CD4-positive, alpha-beta memory T cell (primary cell): ENCODE data around the gene CERS5. TPM values are rescaled to one million over a fixed set of nuclear protein-coding genes. Genes with fewer than 3 reads are reported as not detected.

Experiments
- CTCF ChIA-PET: fragments of 350-600 bp; sonication (Branson Sonifier 250); formaldehyde crosslinking; loops from one replicate; lab custom pipeline; 2021; ENCODE audit warnings: inconsistent platforms; ENCODE audit not compliant: partially characterized antibody; lab: Charles Lee
- POLR2A ChIA-PET: fragments of 350-600 bp; sonication (Branson Sonifier 250); formaldehyde crosslinking; loops from one replicate; lab custom pipeline; 2021; ENCODE audit not compliant: partially characterized antibody; lab: Charles Lee
- DNase-seq, 5 donors: peaks; one replicate each; pipeline versions ENCODE4 v3.0.0 to v3.0.0-alpha.2; 2020 to 2022; ENCODE audit warnings: mixed read lengths in 1 of 5
- H3K27ac ChIP-seq: one replicate; pipeline ENCODE4 v1.7.0; 2013; ENCODE audit warnings: low read depth, low read length
- H3K27me3 ChIP-seq: 2 replicates; pipeline ENCODE4 v1.7.0; 2013; ENCODE audit warnings: mild to moderate bottlenecking, low read length, moderate library complexity; ENCODE audit not compliant: insufficient read depth
- H3K36me3 ChIP-seq: 2 replicates; pipeline ENCODE4 v1.7.0; 2013; ENCODE audit warnings: mild to moderate bottlenecking, low read length, moderate library complexity; ENCODE audit not compliant: insufficient read depth
- H3K4me1 ChIP-seq: 2 replicates; pipeline ENCODE4 v1.7.0; 2013; ENCODE audit warnings: mild to moderate bottlenecking, low read length, moderate library complexity; ENCODE audit not compliant: insufficient read depth
- H3K4me3 ChIP-seq, 2 donors: one replicate each; pipeline ENCODE4 v1.7.0; 2013; ENCODE audit warnings: low read length in 2 of 2, mild to moderate bottlenecking in 1 of 2
- H3K9me3 ChIP-seq, 2 donors: one replicate each; pipeline ENCODE4 v1.7.0; 2013; ENCODE audit warnings: low read length in 2 of 2, control low read depth in 1 of 2; ENCODE audit not compliant: control insufficient read depth in 1 of 2
- H3K27ac Mint-ChIP-seq, 7 donors: one replicate each; pipeline ENCODE4 v1.8.0; 2020 to 2021; ENCODE audit warnings: mixed read lengths in 7 of 7, mild to moderate bottlenecking in 6 of 7, inconsistent platforms in 3 of 7, moderate library complexity in 3 of 7
- H3K27me3 Mint-ChIP-seq, 2 donors: one replicate each; pipeline ENCODE4 v1.8.0; 2020 to 2021; ENCODE audit warnings: mixed read lengths in 2 of 2
- H3K36me3 Mint-ChIP-seq, 2 donors: one replicate each; pipeline ENCODE4 v1.8.0; 2020 to 2021; ENCODE audit warnings: mixed read lengths in 2 of 2, inconsistent platforms in 1 of 2, mild to moderate bottlenecking in 1 of 2
- H3K4me1 Mint-ChIP-seq, 4 donors: one replicate each; pipeline ENCODE4 v1.8.0; 2020 to 2021; ENCODE audit warnings: mixed read lengths in 4 of 4, mild to moderate bottlenecking in 1 of 4
- H3K4me3 Mint-ChIP-seq, 8 donors: one replicate each; pipeline ENCODE4 v1.8.0; 2020 to 2021; ENCODE audit warnings: mixed read lengths in 8 of 8, mild to moderate bottlenecking in 7 of 8, moderate library complexity in 6 of 8, inconsistent platforms in 3 of 8
- H3K9me3 Mint-ChIP-seq, 8 donors: one replicate each; pipeline ENCODE4 v1.8.0; 2020 to 2021; ENCODE audit warnings: mixed read lengths in 8 of 8, mild to moderate bottlenecking in 5 of 8, inconsistent platforms in 3 of 8, moderate library complexity in 1 of 8
- intact Hi-C: fragments of 100-400 bp; cut with micrococcal nuclease; formaldehyde crosslinking; loops from one replicate; pipeline ENCODE4 v1.15.1; 2023
- polyA plus RNA-seq, 2 donors: library from polyadenylated mRNA; unstranded; fragments of 300-500 nt; fragmentation: Illumina TruSeq; gene quantifications; one replicate each; pipeline ENCODE4 v1.2.3, GENCODE V29; 2021
- total RNA-seq, 2 experiments: library from RNA; stranded (reverse); gene quantifications; one replicate each; pipeline ENCODE4 v1.2.3, GENCODE V29; 2021

The CERS5 gene
- total and polyA plus RNA-seq, 4 experiments from 2014 or later = 42.1 to 62.7 (median 46.6) TPM

- Histone ChIP-seq H3K9me3 (no peaks in the 10 kb centered on the region), H3K27me3 (no peaks in the 10 kb centered on the region), H3K4me3 (no peak overlapping the region), H3K27ac (no peak overlapping the region), H3K4me1 (peaks cover 45% of the 10 kb centered on the region), H3K36me3 (peaks cover 45% of the 10 kb centered on the region)
- no peak for DNase-seq
- H3K36me3 Mint-ChIP-seq = peaks cover 23 to 60% of the 10 kb centered on the region in 2 donors
- peaks cover 28 to 77% (median 48%) of the 10 kb centered on the region in 4 donors for H3K4me1 Mint-ChIP-seq
- CTCF ChIA-PET = interaction anchor here (0.8 to 16.0 kb wide), 5 partner anchors 15 to 59 kb away, joined by 3 to 316 read pairs (median 3); partner anchors contain the start of gene SMARCD1
- H3K4me3 Mint-ChIP-seq = peak overlapping the region in 5 of 8 donors; percentile 43 to 74 (median 51)
- H3K9me3 Mint-ChIP-seq = no peaks in the 10 kb centered on the region
- H3K27ac Mint-ChIP-seq = peak overlapping the region in 4 of 7 donors; percentile 48 to 77 (median 64)
- intact Hi-C loops = loop anchor here (10.0 kb wide), 1 partner anchor 1118 kb away; the partner anchor contains the start of gene DAZAP2
- no peaks in the 10 kb centered on the region for H3K27me3 Mint-ChIP-seq
- POLR2A ChIA-PET = interaction anchor here (0.8 to 1.4 kb wide), 2 partner anchors 9 to 32 kb away, joined by 3 to 5 read pairs; partner anchors contain the start of gene SMARCD1
Observed at GRCh38 chr12:50117057-50117622, 50.0 kb downstream of the CERS5 start.

- Histone ChIP-seq H3K4me3 (peak overlapping the region; percentile 98 to 99), H3K27me3 (no peaks in the 10 kb centered on the region)
Observed at GRCh38 chr12:50112456-50113218, 54.5 kb downstream of the CERS5 start.

GRCh38 chr12:50111693-50112455 lies 55.3 kb downstream of the CERS5 start, which contains the start of gene COX14:
Gene COX14, plus strand, starts transcription at chr12:50112236. Its CDS starts 7,808 bp downstream, at chr12:50120044.
- DNase-seq = peak; percentile 98 to 100 (median 100)
- peak within 1 kb of the TSS; percentile 93 to 100 (median 96) for H3K4me3 Mint-ChIP-seq
- POLR2A ChIA-PET = interaction anchor here (0.6 to 6.2 kb wide), 38 partner anchors 8 to 1107 kb away, joined by 3 to 112 read pairs (median 4); partner anchors contain the start of genes ATF1, CERS5, GPD1 and LIMA1
- no peaks in the 10 kb centered on the region for H3K9me3 Mint-ChIP-seq
- H3K27me3 Mint-ChIP-seq = peaks cover 0 to 1% of the 10 kb centered on the region in 2 donors
- Histone ChIP-seq H3K27me3 (no peaks in the 10 kb centered on the region), H3K4me1 (peaks cover 43% of the 10 kb centered on the region), H3K36me3 (peaks cover 11% of the 10 kb centered on the region), H3K4me3 (peak within 1 kb of the TSS; percentile 98 to 99), H3K9me3 (no peaks in the 10 kb centered on the region), H3K27ac (peak within 1 kb of the TSS; percentile 93)
- H3K27ac Mint-ChIP-seq = peak within 1 kb of the TSS; percentile 93 to 100 (median 98)
- CTCF ChIA-PET = interaction anchor here (0.6 to 16.0 kb wide), 37 partner anchors 10 to 1217 kb away, joined by 3 to 316 read pairs (median 5); partner anchors contain the start of genes CERS5, GPD1, LETMD1 and LIMA1
- intact Hi-C loops = loop anchor here (1.0 to 10.0 kb wide), 8 partner anchors 21 to 1123 kb away; partner anchors contain the start of genes CERS5, DAZAP2, LIMA1 and RACGAP1
- H3K36me3 Mint-ChIP-seq = peaks cover 11 to 30% of the 10 kb centered on the region in 2 donors
- peaks cover 18 to 50% (median 35%) of the 10 kb centered on the region in 4 donors for H3K4me1 Mint-ChIP-seq

More at GRCh38 chr12:50112456-50113218, 54.5 kb downstream of the CERS5 start:
- H3K27ac ChIP-seq = peak overlapping the region; percentile 93
- no peaks in the 10 kb centered on the region for H3K9me3 ChIP-seq
- ChIA-PET POLR2A (interaction anchor here (0.6 to 6.2 kb wide), 30 partner anchors 9 to 1106 kb away, joined by 3 to 112 read pairs (median 6); partner anchors contain the start of genes ATF1, CERS5, GPD1 and LIMA1), CTCF (interaction anchor here (0.7 to 16.0 kb wide), 23 partner anchors 9 to 935 kb away, joined by 3 to 316 read pairs (median 12); partner anchors contain the start of genes CERS5, GPD1, LETMD1 and RACGAP1)
- Mint-ChIP-seq H3K27me3 (no peaks in the 10 kb centered on the region), H3K36me3 (peaks cover 15 to 34% of the 10 kb centered on the region in 2 donors), H3K9me3 (no peaks in the 10 kb centered on the region), H3K4me3 (peak overlapping the region; percentile 93 to 100 (median 96)), H3K4me1 (peaks cover 19 to 56% (median 39%) of the 10 kb centered on the region in 4 donors), H3K27ac (peak overlapping the region; percentile 93 to 100 (median 98))
- H3K36me3 ChIP-seq = peaks cover 15% of the 10 kb centered on the region
- DNase-seq = peak in 1 of 5 donors; percentile 47
- intact Hi-C loops = loop anchor here (2.0 to 10.0 kb wide), 3 partner anchors 20 to 1122 kb away; partner anchors contain the start of gene DAZAP2
- H3K4me1 ChIP-seq = peaks cover 49% of the 10 kb centered on the region

GRCh38 chr12:50111395-50111692 lies 55.8 kb downstream of the CERS5 start:
- DNase-seq = no peak
- Histone ChIP-seq H3K9me3 (no peaks in the 10 kb centered on the region), H3K36me3 (peaks cover 6% of the 10 kb centered on the region), H3K4me3 (peak overlapping the region in 1 of 2 donors; percentile 27), H3K4me1 (peaks cover 37% of the 10 kb centered on the region), H3K27me3 (no peaks in the 10 kb centered on the region), H3K27ac (peak overlapping the region; percentile 24)
- Mint-ChIP-seq H3K36me3 (peaks cover 6 to 25% of the 10 kb centered on the region in 2 donors), H3K27ac (peak overlapping the region; percentile 93 to 100 (median 98)), H3K9me3 (no peaks in the 10 kb centered on the region), H3K27me3 (peaks cover 0 to 1% of the 10 kb centered on the region in 2 donors), H3K4me1 (peaks cover 13 to 44% (median 30%) of the 10 kb centered on the region in 4 donors), H3K4me3 (peak overlapping the region; percentile 80 to 100 (median 96))
- POLR2A ChIA-PET = interaction anchor here (0.8 to 6.2 kb wide), 30 partner anchors 7 to 1107 kb away, joined by 3 to 112 read pairs (median 7); partner anchors contain the start of genes ATF1, CERS5, GPD1 and LIMA1
- intact Hi-C loops = loop anchor here (1.0 to 10.0 kb wide), 7 partner anchors 26 to 1123 kb away; partner anchors contain the start of genes CERS5, DAZAP2, LIMA1 and RACGAP1
- CTCF ChIA-PET = interaction anchor here (0.7 to 16.0 kb wide), 34 partner anchors 10 to 463 kb away, joined by 3 to 316 read pairs (median 6); partner anchors contain the start of genes CERS5, GPD1, LIMA1 and RACGAP1

GRCh38 chr12:50110762-50111351 lies 56.3 kb downstream of the CERS5 start:
- ChIA-PET CTCF (interaction anchor here (0.6 to 16.0 kb wide), 33 partner anchors 9 to 462 kb away, joined by 3 to 316 read pairs (median 6); partner anchors contain the start of genes CERS5, GPD1, LIMA1 and SMARCD1), POLR2A (interaction anchor here (0.8 to 6.2 kb wide), 22 partner anchors 7 to 980 kb away, joined by 3 to 112 read pairs (median 8); partner anchors contain the start of genes ATF1, CERS5, GPD1 and LIMA1)
- Histone ChIP-seq H3K4me1 (peaks cover 32% of the 10 kb centered on the region), H3K4me3 (no peak overlapping the region), H3K27ac (no peak overlapping the region), H3K36me3 (peaks cover 4% of the 10 kb centered on the region), H3K27me3 (no peaks in the 10 kb centered on the region), H3K9me3 (no peaks in the 10 kb centered on the region)
- no peak for DNase-seq
- Mint-ChIP-seq H3K4me1 (peaks cover 10 to 39% (median 26%) of the 10 kb centered on the region in 4 donors), H3K36me3 (peaks cover 3 to 21% of the 10 kb centered on the region in 2 donors), H3K4me3 (peak overlapping the region; percentile 80 to 100 (median 96)), H3K27me3 (peaks cover 0 to 1% of the 10 kb centered on the region in 2 donors), H3K9me3 (no peaks in the 10 kb centered on the region), H3K27ac (peak overlapping the region in 6 of 7 donors; percentile 95 to 100 (median 98))
- intact Hi-C loops = loop anchor here (1.0 to 10.0 kb wide), 7 partner anchors 26 to 1124 kb away; partner anchors contain the start of genes CERS5, DAZAP2, LIMA1 and RACGAP1
